ENCODE results near the gene TENM4. TPM values are rescaled to one million over a fixed set of nuclear protein-coding genes. Genes with fewer than 3 reads are reported as not detected.

TENM4 gene
- total RNA-seq, 1 donor from 2014 or later = 0.63 TPM

DNA sequence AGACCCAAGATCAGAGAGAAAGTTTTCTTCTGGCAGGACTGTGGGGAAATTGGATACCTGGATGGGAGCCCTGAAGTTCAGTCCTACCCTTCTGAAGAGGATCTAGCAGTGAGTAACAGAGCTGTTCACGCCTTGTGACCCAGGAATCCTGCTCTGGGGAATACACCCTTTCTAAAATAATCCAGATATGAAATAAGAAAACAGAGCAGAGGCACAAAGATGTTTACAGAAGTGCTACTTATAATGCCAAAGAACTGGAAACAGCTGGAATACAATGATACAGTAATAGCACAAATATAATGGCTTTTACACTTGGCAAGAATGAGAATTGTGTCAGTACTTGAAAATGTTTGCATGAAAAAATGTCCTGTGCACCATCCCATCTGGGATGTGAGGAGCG is 562.2 kb downstream of the TENM4 start:
- TF ChIP-seq, protein P1, sequence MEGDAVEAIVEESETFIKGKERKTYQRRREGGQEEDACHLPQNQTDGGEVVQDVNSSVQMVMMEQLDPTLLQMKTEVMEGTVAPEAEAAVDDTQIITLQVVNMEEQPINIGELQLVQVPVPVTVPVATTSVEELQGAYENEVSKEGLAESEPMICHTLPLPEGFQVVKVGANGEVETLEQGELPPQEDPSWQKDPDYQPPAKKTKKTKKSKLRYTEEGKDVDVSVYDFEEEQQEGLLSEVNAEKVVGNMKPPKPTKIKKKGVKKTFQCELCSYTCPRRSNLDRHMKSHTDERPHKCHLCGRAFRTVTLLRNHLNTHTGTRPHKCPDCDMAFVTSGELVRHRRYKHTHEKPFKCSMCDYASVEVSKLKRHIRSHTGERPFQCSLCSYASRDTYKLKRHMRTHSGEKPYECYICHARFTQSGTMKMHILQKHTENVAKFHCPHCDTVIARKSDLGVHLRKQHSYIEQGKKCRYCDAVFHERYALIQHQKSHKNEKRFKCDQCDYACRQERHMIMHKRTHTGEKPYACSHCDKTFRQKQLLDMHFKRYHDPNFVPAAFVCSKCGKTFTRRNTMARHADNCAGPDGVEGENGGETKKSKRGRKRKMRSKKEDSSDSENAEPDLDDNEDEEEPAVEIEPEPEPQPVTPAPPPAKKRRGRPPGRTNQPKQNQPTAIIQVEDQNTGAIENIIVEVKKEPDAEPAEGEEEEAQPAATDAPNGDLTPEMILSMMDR (IDR thresholded peaks at IDR 0.05; ENCODE audit: borderline replicate concordance) = no peak
- no peak for DNase-seq
- H3K9me3 ChIP-seq (replicated peaks) = no peaks in the 10 kb centered on the region

DNA sequence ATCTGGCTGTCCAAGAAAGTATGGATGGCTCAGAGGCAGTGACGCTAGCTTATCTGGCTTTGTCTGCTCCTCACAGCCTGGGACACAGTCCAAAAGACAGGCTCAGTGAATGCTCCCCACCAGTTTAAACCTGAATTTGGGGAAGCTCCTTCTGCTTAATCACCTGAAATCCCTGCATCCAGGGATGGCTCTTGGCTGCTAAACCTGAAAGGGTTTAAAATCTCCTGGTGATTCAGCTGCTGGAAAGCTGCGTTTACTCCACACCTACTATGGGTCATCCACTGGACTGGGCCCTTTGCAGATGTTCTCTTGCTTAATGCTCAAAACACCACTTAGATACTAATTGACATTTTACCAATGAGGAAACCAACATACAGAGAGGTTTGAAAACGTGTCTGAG is 564.2 kb downstream of the TENM4 start:
- no peaks in the 10 kb centered on the region for H3K27me3 ChIP-seq (ENCODE audit: low read depth)
- DNase-seq = no peak
- no peaks in the 10 kb centered on the region for H3K4me1 ChIP-seq
- H3K27ac ChIP-seq (replicated peaks) = no peak overlapping the region
- intact Hi-C loops (cut with micrococcal nuclease) = no loop called here
- H3K4me3 ChIP-seq = no peak overlapping the region
- no peaks in the 10 kb centered on the region for H3K9me3 ChIP-seq (replicated peaks)
- TF ChIP-seq, protein P1 (IDR thresholded peaks at IDR 0.05; ENCODE audit: borderline replicate concordance) = no peak
- no peaks in the 10 kb centered on the region for H3K36me3 ChIP-seq

More for the DNA sequence above, 562.2 kb downstream of the TENM4 start:
- Histone ChIP-seq H3K27ac (replicated peaks) (no peak overlapping the region), H3K36me3 (no peaks in the 10 kb centered on the region), H3K27me3 (ENCODE audit: low read depth) (no peaks in the 10 kb centered on the region), H3K4me3 (no peak overlapping the region), H3K4me1 (no peaks in the 10 kb centered on the region)
- intact Hi-C loops (cut with micrococcal nuclease) = no loop called here

GRCh38 chr11:78870655-78871054 is 570.2 kb downstream of the TENM4 start:
- no peaks in the 10 kb centered on the region for H3K9me3 ChIP-seq (replicated peaks)
- no peak overlapping the region for H3K27ac ChIP-seq (replicated peaks)
- no peaks in the 10 kb centered on the region for H3K4me1 ChIP-seq
- intact Hi-C loops (cut with micrococcal nuclease) = no loop called here
- TF ChIP-seq, protein P1 (IDR thresholded peaks at IDR 0.05; ENCODE audit: borderline replicate concordance) = no peak
- H3K4me3 ChIP-seq = no peak overlapping the region
- no peaks in the 10 kb centered on the region for H3K27me3 ChIP-seq (ENCODE audit: low read depth)
- no peak for DNase-seq
- H3K36me3 ChIP-seq = no peaks in the 10 kb centered on the region

DNA sequence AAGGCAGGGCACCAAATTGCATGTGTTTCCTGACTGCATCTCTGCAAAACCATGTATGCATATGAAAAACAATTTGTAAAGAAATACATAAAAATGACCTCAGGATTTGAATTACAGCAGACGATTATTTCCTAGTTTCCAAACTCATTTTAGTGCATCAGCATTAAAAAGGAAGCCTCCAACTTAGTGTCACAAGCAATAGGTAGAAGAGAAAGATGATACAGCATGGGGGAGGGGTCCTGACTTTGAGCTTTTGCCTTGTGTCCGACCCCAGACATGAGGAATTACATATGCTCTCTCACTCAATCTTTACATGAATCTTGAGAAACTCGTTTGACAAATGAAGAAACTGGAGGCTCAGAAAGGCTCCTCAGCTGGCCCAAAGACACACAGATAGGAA is 571.5 kb downstream of the TENM4 start:
- H3K27ac ChIP-seq (replicated peaks) = no peak overlapping the region
- H3K9me3 ChIP-seq (replicated peaks) = no peaks in the 10 kb centered on the region
- H3K4me1 ChIP-seq = no peaks in the 10 kb centered on the region
- DNase-seq = no peak
- H3K36me3 ChIP-seq = no peaks in the 10 kb centered on the region
- intact Hi-C loops (cut with micrococcal nuclease) = no loop called here
- TF ChIP-seq, protein P1 (IDR thresholded peaks at IDR 0.05; ENCODE audit: borderline replicate concordance) = no peak
- H3K4me3 ChIP-seq = no peak overlapping the region
- H3K27me3 ChIP-seq (ENCODE audit: low read depth) = peaks cover 10% of the 10 kb centered on the region

DNA sequence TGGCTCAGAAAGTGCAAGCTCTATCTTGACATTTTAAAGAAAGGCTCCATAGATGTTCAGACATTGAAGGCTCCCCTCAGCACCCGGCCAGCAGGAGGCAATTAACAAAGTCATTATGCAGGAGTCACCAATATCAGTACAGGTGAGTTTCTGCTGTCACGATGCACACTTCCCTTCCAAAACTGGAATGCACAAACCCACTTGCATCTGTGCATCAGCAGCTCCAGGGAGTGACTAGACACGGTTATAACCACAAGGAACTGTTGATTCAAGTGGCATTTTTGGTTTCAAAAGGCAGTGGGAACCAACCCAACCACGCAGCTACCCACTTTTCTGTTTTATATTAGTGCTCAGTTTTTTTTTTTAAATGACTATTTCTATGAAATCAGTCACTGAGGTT is 572.3 kb downstream of the TENM4 start:
- no peak overlapping the region for H3K4me3 ChIP-seq
- no peaks in the 10 kb centered on the region for H3K36me3 ChIP-seq
- no peak overlapping the region for H3K27ac ChIP-seq (replicated peaks)
- TF ChIP-seq, protein P1 (IDR thresholded peaks at IDR 0.05; ENCODE audit: borderline replicate concordance) = no peak
- DNase-seq = no peak
- intact Hi-C loops (cut with micrococcal nuclease) = no loop called here
- H3K27me3 ChIP-seq (ENCODE audit: low read depth) = peaks cover 10% of the 10 kb centered on the region
- H3K9me3 ChIP-seq (replicated peaks) = no peaks in the 10 kb centered on the region
- no peaks in the 10 kb centered on the region for H3K4me1 ChIP-seq
